SK-N-SH (cell line): ENCODE results near the gene F2R. TPM values are rescaled to one million over a fixed set of nuclear protein-coding genes. Genes with fewer than 3 reads are reported as not detected.
A peak's percentile ranks its signal among the peaks of the same experiment; 100 is the strongest.

Source experiments
- CTCF ChIA-PET: fragments of 300-600, 350-600 bp; formaldehyde crosslinking; extraction: SDS; loops from one replicate; lab custom pipeline; 2021; lab: Yijun Ruan, JAX
- POLR2A ChIA-PET: fragments of 350-600 bp; sonication (Branson Sonifier 250); formaldehyde crosslinking; extraction: SDS; loops from one replicate; lab custom pipeline; 2020; ENCODE audit warnings: antibody characterized with exemption, inconsistent platforms; lab: Yijun Ruan, JAX
- DNase-seq: peaks from one replicate; pipeline ENCODE4 v3.0.0; 2012
- H2AFZ ChIP-seq: fragments of 200-600 bp; sonication (generic); 2 replicates; pipeline ENCODE4 v1.8.1; 2016; ENCODE audit warnings: antibody characterized with exemption, mild to moderate bottlenecking, low read depth
- H3F3A ChIP-seq: fragments of 200-600 bp; sonication (generic); replicated peaks from 2 replicates; pipeline ENCODE3; 2016; ENCODE audit warnings: antibody characterized with exemption, mild to moderate bottlenecking; ENCODE audit not compliant: insufficient read depth
- H3K27ac ChIP-seq, 2 experiments: fragments of 200-500 bp in 1 of 2; fragments of 200-600 bp in 1 of 2; sonication (Bioruptor generic) in 1 of 2; sonication (generic), shearing (Covaris generic) in 1 of 2; 2 replicates each; pipeline versions ENCODE4 v1.5.1 to v1.6.1; 2014 to 2016; ENCODE audit warnings: low read depth in 2 of 2, inconsistent platforms in 1 of 2, low read length in 1 of 2, mild to moderate bottlenecking in 1 of 2, mixed read lengths in 1 of 2
- H3K27me3 ChIP-seq: fragments of 200-600 bp; sonication (generic), shearing (Covaris generic); 2 replicates; pipeline ENCODE4 v1.6.1; 2016; ENCODE audit warnings: mixed run types; ENCODE audit not compliant: insufficient read depth
- H3K36me3 ChIP-seq, 2 experiments: fragments of 200-500 bp in 1 of 2; fragments of 200-600 bp in 1 of 2; sonication (Bioruptor generic) in 1 of 2; sonication (generic) in 1 of 2; replicated peaks in 1 of 2; 2 replicates each; pipeline versions ENCODE3 to v1.5.1; 2014 to 2016; ENCODE audit warnings: low read length in 1 of 2, mild to moderate bottlenecking in 1 of 2; ENCODE audit not compliant: insufficient read depth in 2 of 2, control insufficient read depth in 1 of 2
- H3K4me1 ChIP-seq, 2 experiments: fragments of 200-500 bp in 1 of 2; fragments of 200-600 bp in 1 of 2; sonication (Bioruptor generic) in 1 of 2; sonication (generic), shearing (Covaris generic) in 1 of 2; 2 replicates each; pipeline versions ENCODE4 v1.5.1 to v1.6.1; 2014 to 2016; ENCODE audit warnings: low read depth in 1 of 2, low read length in 1 of 2, mixed run types in 1 of 2; ENCODE audit not compliant: insufficient read depth in 2 of 2, control insufficient read depth in 1 of 2
- H3K4me2 ChIP-seq: fragments of 200-600 bp; sonication (generic), shearing (Covaris generic); 2 replicates; pipeline ENCODE4 v1.6.1; 2017; ENCODE audit warnings: mixed run types
- H3K4me3 ChIP-seq, 2 experiments: fragments of 200-500 bp in 1 of 2; fragments of 200-600 bp in 1 of 2; sonication (Bioruptor generic) in 1 of 2; sonication (generic), shearing (Covaris generic) in 1 of 2; 2 replicates each; pipeline versions ENCODE4 v1.5.1 to v1.8.1; 2014 to 2016; ENCODE audit warnings: low read depth in 2 of 2, inconsistent platforms in 1 of 2, low read length in 1 of 2, mild to moderate bottlenecking in 1 of 2, mixed read lengths in 1 of 2, moderate library complexity in 1 of 2
- H3K79me2 ChIP-seq: fragments of 200-600 bp; sonication (generic); 2 replicates; pipeline ENCODE4 v1.8.1; 2017; ENCODE audit warnings: mild to moderate bottlenecking; ENCODE audit not compliant: insufficient read depth
- H3K9ac ChIP-seq: fragments of 200-600 bp; sonication (generic); 2 replicates; pipeline ENCODE4 v1.6.1; 2017; ENCODE audit warnings: mixed run types
- H3K9me2 ChIP-seq: fragments of 200-600 bp; sonication (generic); 2 replicates; pipeline ENCODE4 v1.6.1; 2017; ENCODE audit warnings: mixed run types
- H3K9me3 ChIP-seq: fragments of 200-600 bp; sonication (generic); 2 replicates; pipeline ENCODE4 v1.6.1; 2017; ENCODE audit warnings: mixed run types, mild to moderate bottlenecking, moderate library complexity
- H4K20me1 ChIP-seq: fragments of 200-600 bp; sonication (generic); 2 replicates; pipeline ENCODE4 v1.6.1; 2017; ENCODE audit warnings: mild to moderate bottlenecking, mixed run types; ENCODE audit not compliant: insufficient read depth
- CHD2 ChIP-seq: fragments of 150-350 bp; IDR thresholded peaks from 2 replicates; pipeline ENCODE4 v1.6.1; 2018; ENCODE audit warnings: low read length; ENCODE audit not compliant: partially characterized antibody
- EP300 ChIP-seq, 2 experiments: IDR thresholded peaks; 2 replicates each; pipeline versions ENCODE4 v1.4.0 to v1.6.1; 2012; ENCODE audit warnings: borderline replicate concordance in 1 of 2, low read depth in 1 of 2, low read length in 1 of 2
- MEF2A ChIP-seq: IDR thresholded peaks from 2 replicates; pipeline ENCODE4 v1.4.0; 2012; ENCODE audit warnings: low read depth, borderline replicate concordance
- NFIC ChIP-seq: IDR thresholded peaks from 2 replicates; pipeline ENCODE4 v1.4.0; 2012; ENCODE audit warnings: borderline replicate concordance
- NRF1 ChIP-seq: IDR thresholded peaks from 2 replicates; pipeline ENCODE4 v1.6.1; 2012; ENCODE audit warnings: low read depth, mild to moderate bottlenecking, low read length
- POLR2AphosphoS5 ChIP-seq: IDR thresholded peaks from 2 replicates; pipeline ENCODE4 v1.6.1; 2012; ENCODE audit warnings: low read depth, low read length
- RAD21 ChIP-seq: IDR thresholded peaks from 2 replicates; pipeline ENCODE4 v1.6.1; 2012; ENCODE audit warnings: mild to moderate bottlenecking, low read length
- TCF12 ChIP-seq: IDR thresholded peaks from 2 replicates; pipeline ENCODE4 v1.4.0; 2012
- TEAD4 ChIP-seq: IDR thresholded peaks from 2 replicates; pipeline ENCODE4 v1.4.0; 2012; ENCODE audit warnings: mild to moderate bottlenecking, borderline replicate concordance; ENCODE audit not compliant: insufficient read depth
- WGBS: methylation state at CpG from one replicate; pipeline ENCODE4 v1.1.6; 2017; ENCODE audit warnings: low lambda C conversion rate; 5-methylcytosine and 5-hydroxymethylcytosine counted together
- polyA plus RNA-seq, 3 experiments: library from polyadenylated mRNA; depleted of rRNA; stranded (reverse); fragments of >200 nt; gene quantifications; 2 replicates each; pipeline ENCODE4 v1.2.3, GENCODE V29; 2012
- TF ChIP-seq, protein P1 (sequence below): IDR thresholded peaks from 2 replicates; pipeline ENCODE4; 2012
- TF ChIP-seq, protein P2 (sequence below): fragments of 150-350 bp; IDR thresholded peaks from 2 replicates; pipeline ENCODE4 v1.6.1; 2016; ENCODE audit warnings: mild to moderate bottlenecking, low read depth, low read length
- TF ChIP-seq, protein P3 (sequence below): IDR thresholded peaks from 2 replicates; pipeline ENCODE4 v1.4.0; 2012; ENCODE audit warnings: low read depth, borderline replicate concordance
- TF ChIP-seq, protein P4 (sequence below): fragments of 150-350 bp; IDR thresholded peaks from 2 replicates; pipeline ENCODE4 v1.6.1; 2017; ENCODE audit warnings: antibody characterized with exemption, low read length, low read depth, borderline replicate concordance
- TF ChIP-seq, protein P5 (sequence below): IDR thresholded peaks from 2 replicates; pipeline ENCODE4 v1.6.1; 2012; ENCODE audit warnings: mild to moderate bottlenecking, low read depth, low read length, moderate library complexity

Gene F2R
- polyA plus RNA-seq, 1 of the 3 experiments (the other 2 are of a cell fraction) = 212 TPM

DNA sequence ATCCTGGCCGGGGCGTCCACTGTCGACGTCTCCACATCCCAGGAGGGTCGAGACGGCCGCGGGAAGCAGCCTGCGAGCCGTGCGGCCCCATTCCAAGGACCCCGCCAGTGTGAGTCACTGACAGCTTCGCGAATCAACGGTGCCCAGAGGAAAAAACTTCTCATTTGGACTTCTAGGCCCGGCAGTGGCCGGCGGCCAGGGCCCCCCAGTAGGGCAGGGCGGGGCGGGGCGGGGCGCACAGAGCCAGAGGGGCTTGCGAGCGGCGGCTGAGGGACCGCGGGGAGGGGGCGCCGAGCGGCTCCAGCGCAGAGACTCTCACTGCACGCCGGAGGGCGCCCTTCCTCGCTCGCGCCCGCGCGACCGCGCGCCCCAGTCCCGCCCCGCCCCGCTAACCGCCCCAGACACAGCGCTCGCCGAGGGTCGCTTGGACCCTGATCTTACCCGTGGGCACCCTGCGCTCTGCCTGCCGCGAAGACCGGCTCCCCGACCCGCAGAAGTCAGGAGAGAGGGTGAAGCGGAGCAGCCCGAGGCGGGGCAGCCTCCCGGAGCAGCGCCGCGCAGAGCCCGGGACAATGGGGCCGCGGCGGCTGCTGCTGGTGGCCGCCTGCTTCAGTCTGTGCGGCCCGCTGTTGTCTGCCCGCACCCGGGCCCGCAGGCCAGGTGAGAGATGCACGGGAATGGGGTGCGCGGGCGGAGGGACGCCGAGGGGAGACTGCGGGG is at the start of gene F2R (continued):
- TF ChIP-seq, protein P1, sequence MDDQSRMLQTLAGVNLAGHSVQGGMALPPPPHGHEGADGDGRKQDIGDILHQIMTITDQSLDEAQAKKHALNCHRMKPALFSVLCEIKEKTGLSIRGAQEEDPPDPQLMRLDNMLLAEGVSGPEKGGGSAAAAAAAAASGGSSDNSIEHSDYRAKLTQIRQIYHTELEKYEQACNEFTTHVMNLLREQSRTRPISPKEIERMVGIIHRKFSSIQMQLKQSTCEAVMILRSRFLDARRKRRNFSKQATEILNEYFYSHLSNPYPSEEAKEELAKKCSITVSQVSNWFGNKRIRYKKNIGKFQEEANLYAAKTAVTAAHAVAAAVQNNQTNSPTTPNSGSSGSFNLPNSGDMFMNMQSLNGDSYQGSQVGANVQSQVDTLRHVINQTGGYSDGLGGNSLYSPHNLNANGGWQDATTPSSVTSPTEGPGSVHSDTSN = peak; percentile 50; the same call in 1 of the 2 replicates
- peak; percentile 19; the same call in 1 of the 2 replicates for TF ChIP-seq POLR2AphosphoS5
- TF ChIP-seq NFIC = peak; percentile 70
- TF ChIP-seq, protein P2, sequence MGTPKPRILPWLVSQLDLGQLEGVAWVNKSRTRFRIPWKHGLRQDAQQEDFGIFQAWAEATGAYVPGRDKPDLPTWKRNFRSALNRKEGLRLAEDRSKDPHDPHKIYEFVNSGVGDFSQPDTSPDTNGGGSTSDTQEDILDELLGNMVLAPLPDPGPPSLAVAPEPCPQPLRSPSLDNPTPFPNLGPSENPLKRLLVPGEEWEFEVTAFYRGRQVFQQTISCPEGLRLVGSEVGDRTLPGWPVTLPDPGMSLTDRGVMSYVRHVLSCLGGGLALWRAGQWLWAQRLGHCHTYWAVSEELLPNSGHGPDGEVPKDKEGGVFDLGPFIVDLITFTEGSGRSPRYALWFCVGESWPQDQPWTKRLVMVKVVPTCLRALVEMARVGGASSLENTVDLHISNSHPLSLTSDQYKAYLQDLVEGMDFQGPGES = no peak
- 0 out of 2 replicates have a peak, but pooled peaks have one; percentile 18 for TF ChIP-seq NRF1
- TF ChIP-seq, protein P3, sequence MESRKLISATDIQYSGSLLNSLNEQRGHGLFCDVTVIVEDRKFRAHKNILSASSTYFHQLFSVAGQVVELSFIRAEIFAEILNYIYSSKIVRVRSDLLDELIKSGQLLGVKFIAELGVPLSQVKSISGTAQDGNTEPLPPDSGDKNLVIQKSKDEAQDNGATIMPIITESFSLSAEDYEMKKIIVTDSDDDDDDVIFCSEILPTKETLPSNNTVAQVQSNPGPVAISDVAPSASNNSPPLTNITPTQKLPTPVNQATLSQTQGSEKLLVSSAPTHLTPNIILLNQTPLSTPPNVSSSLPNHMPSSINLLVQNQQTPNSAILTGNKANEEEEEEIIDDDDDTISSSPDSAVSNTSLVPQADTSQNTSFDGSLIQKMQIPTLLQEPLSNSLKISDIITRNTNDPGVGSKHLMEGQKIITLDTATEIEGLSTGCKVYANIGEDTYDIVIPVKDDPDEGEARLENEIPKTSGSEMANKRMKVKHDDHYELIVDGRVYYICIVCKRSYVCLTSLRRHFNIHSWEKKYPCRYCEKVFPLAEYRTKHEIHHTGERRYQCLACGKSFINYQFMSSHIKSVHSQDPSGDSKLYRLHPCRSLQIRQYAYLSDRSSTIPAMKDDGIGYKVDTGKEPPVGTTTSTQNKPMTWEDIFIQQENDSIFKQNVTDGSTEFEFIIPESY = no peak
- TF ChIP-seq, all 33 proteins: peak for 14

DNA sequence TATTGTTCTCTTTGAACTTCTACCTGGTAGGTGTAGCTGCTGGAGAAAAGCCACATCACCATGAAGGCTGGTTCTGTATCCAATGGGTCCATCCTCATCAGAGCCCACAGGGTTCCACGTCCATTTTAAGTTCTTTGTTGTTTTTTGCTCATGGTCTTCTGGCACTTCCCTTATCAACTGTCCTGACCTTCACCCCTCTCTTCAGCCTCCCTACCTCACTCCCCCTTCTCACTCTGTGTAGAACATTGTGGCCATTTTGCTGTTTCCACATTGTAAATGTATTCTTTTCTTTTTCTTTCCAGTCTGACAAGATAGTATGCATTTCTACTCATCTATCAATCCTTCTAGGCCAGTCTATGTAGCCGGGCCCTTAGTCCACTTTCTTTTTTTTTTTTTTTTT is 48.4 kb upstream of the F2R start:
- Histone ChIP-seq H3K4me3 (no peak overlapping the region), H3K79me2 (no peaks in the 10 kb centered on the region), H3K4me2 (no peak overlapping the region), H3K27me3 (no peaks in the 10 kb centered on the region), H3K27ac (no peak overlapping the region), H4K20me1 (no peaks in the 10 kb centered on the region), H3K9ac (no peak overlapping the region), H3K4me1 (no peaks in the 10 kb centered on the region), H3F3A (no peaks in the 10 kb centered on the region), H2AFZ (no peak overlapping the region), H3K9me3 (no peaks in the 10 kb centered on the region), H3K9me2 (no peaks in the 10 kb centered on the region), H3K36me3 (no peaks in the 10 kb centered on the region)
- 85% methylated on average over 2 of the region's 2 CpGs for WGBS
- no peak for TF ChIP-seq EP300 (IDR thresholded peaks at IDR 0.05; ENCODE audit: borderline replicate concordance in 1 of 2, low read depth in 1 of 2, low read length in 1 of 2)
- no peak for DNase-seq
- ChIA-PET POLR2A (no interaction called here), CTCF (no interaction called here)

DNA sequence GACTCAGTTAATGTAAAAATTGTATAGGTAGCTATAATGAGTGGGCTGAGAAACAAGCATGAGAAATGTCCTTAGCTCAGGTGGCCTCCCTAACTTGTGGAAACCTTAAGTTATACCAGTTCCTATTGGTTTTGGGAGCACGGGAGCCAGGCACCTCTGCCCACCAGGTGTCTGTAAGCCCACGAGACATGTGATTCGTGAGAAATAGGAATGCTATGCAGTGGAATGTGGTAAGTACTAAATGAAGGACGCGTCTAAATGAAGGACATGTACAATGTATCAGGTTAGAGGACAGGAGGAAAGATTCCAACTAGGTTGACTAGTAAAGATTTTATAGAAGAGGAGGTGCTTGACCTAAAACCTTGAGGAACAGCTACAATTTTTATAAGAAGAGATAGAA is 46.7 kb upstream of the F2R start:
- Histone ChIP-seq H3F3A (no peaks in the 10 kb centered on the region), H2AFZ (no peak overlapping the region), H3K27ac (no peak overlapping the region), H3K79me2 (no peaks in the 10 kb centered on the region), H3K4me1 (no peaks in the 10 kb centered on the region), H3K9me3 (no peaks in the 10 kb centered on the region)
- CTCF ChIA-PET = interaction anchor here (0.7 to 1.1 kb wide), 2 partner anchors 17 to 68 kb away, joined by 3 read pairs; no protein-coding TSS in a partner anchor
- DNase-seq = no peak
- no peak for TF ChIP-seq TEAD4
- TF ChIP-seq RAD21 = no peak
- no peak for TF ChIP-seq TCF12
- TF ChIP-seq, protein P4, sequence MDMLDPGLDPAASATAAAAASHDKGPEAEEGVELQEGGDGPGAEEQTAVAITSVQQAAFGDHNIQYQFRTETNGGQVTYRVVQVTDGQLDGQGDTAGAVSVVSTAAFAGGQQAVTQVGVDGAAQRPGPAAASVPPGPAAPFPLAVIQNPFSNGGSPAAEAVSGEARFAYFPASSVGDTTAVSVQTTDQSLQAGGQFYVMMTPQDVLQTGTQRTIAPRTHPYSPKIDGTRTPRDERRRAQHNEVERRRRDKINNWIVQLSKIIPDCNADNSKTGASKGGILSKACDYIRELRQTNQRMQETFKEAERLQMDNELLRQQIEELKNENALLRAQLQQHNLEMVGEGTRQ = no peak
- no peak for TF ChIP-seq POLR2AphosphoS5
- TF ChIP-seq, protein P5, sequence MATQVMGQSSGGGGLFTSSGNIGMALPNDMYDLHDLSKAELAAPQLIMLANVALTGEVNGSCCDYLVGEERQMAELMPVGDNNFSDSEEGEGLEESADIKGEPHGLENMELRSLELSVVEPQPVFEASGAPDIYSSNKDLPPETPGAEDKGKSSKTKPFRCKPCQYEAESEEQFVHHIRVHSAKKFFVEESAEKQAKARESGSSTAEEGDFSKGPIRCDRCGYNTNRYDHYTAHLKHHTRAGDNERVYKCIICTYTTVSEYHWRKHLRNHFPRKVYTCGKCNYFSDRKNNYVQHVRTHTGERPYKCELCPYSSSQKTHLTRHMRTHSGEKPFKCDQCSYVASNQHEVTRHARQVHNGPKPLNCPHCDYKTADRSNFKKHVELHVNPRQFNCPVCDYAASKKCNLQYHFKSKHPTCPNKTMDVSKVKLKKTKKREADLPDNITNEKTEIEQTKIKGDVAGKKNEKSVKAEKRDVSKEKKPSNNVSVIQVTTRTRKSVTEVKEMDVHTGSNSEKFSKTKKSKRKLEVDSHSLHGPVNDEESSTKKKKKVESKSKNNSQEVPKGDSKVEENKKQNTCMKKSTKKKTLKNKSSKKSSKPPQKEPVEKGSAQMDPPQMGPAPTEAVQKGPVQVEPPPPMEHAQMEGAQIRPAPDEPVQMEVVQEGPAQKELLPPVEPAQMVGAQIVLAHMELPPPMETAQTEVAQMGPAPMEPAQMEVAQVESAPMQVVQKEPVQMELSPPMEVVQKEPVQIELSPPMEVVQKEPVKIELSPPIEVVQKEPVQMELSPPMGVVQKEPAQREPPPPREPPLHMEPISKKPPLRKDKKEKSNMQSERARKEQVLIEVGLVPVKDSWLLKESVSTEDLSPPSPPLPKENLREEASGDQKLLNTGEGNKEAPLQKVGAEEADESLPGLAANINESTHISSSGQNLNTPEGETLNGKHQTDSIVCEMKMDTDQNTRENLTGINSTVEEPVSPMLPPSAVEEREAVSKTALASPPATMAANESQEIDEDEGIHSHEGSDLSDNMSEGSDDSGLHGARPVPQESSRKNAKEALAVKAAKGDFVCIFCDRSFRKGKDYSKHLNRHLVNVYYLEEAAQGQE = no peak
- TF ChIP-seq MEF2A = no peak
- no peak for TF ChIP-seq CHD2
- TF ChIP-seq, all 33 proteins: peak for 0
- H3K36me3 ChIP-seq = no peaks in the 10 kb centered on the region
- no peaks in the 10 kb centered on the region for H4K20me1 ChIP-seq
- 95% methylated on average over 5 of the region's 5 CpGs for WGBS
- H3K9ac ChIP-seq = no peak overlapping the region
- no peak overlapping the region for H3K4me2 ChIP-seq
- no peaks in the 10 kb centered on the region for H3K9me2 ChIP-seq
- POLR2A ChIA-PET = no interaction called here
- H3K27me3 ChIP-seq = no peaks in the 10 kb centered on the region
- no peak overlapping the region for H3K4me3 ChIP-seq
